GM23338 (cell line): ENCODE measurements around the gene C14orf180.

ENCODE experiments used
- CREB1 ChIP-seq: fragments of 250-450 bp; sonication (Bioruptor Pico); IDR thresholded peaks from 2 replicates; pipeline ENCODE4 v1.5.0; 2020; ENCODE audit warnings: low read depth, mild to moderate bottlenecking, moderate library complexity
- CTCF ChIP-seq, 2 experiments: fragments of 200-600 bp in 1 of 2; sonication (generic) in 1 of 2; conservative IDR thresholded peaks; 2 replicates each; pipeline versions ENCODE4 v1.5.1 to v1.6.1; 2016 to 2017; ENCODE audit warnings: antibody characterized with exemption in 2 of 2, low read depth in 2 of 2, mild to moderate bottlenecking in 2 of 2, moderate library complexity in 1 of 2
- EZH2 ChIP-seq: fragments of 200-600 bp; sonication (generic); IDR thresholded peaks from one replicate; pipeline ENCODE4 v1.8.0; 2017; ENCODE audit warnings: antibody characterized with exemption, mild to moderate bottlenecking, low read depth; ENCODE audit not compliant: unreplicated experiment
- EZH2phosphoT487 ChIP-seq: fragments of 200-600 bp; sonication (generic); IDR thresholded peaks from one replicate; pipeline ENCODE4 v1.8.1; 2018; ENCODE audit warnings: antibody characterized with exemption; ENCODE audit not compliant: unreplicated experiment
- JUNB ChIP-seq: IDR thresholded peaks from one replicate; pipeline ENCODE4 v1.6.1; 2016; ENCODE audit warnings: antibody characterized with exemption; ENCODE audit not compliant: unreplicated experiment
- POLR2AphosphoS5 ChIP-seq: IDR thresholded peaks from 2 replicates; pipeline ENCODE4 v1.6.1; 2016; ENCODE audit warnings: antibody characterized with exemption, low read depth
- REST ChIP-seq: IDR thresholded peaks from one replicate; pipeline ENCODE4 v1.6.1; 2018; ENCODE audit warnings: antibody characterized with exemption; ENCODE audit not compliant: unreplicated experiment
- STAT1 ChIP-seq: IDR thresholded peaks from one replicate; pipeline ENCODE4 v1.6.1; 2016; ENCODE audit warnings: antibody characterized with exemption; ENCODE audit not compliant: unreplicated experiment
- ZNF331 ChIP-seq: fragments of 250-450 bp; sonication (Bioruptor Pico); IDR thresholded peaks from 2 replicates; pipeline ENCODE4 v1.5.0; 2020; ENCODE audit warnings: low read depth, mild to moderate bottlenecking, moderate library complexity

GRCh38 chr14:104549536-104550339, 29.8 kb upstream of the C14orf180 start:
- TF ChIP-seq EZH2 = no peak
- TF ChIP-seq CREB1 = no peak
- TF ChIP-seq CTCF (conservative IDR thresholded peaks at IDR 0.05; ENCODE audit: low read depth in 2 of 2) = no peak
- TF ChIP-seq ZNF331 = no peak
- TF ChIP-seq STAT1 = no peak
- TF ChIP-seq POLR2AphosphoS5 = no peak
- peak; percentile 49 for TF ChIP-seq REST
- no peak for TF ChIP-seq JUNB
- TF ChIP-seq EZH2phosphoT487 = no peak
